Activated CD8-positive, alpha-beta memory T cell treated with anti-CD3 and anti-CD28 coated beads, Interleukin-2, amount 50 U/mL, for 24 hours (primary cell): Measurements from ENCODE around the gene ULK4.
A peak's percentile ranks its signal among the peaks of the same experiment; 100 is the strongest.
"Not testable (repeated sequence)": the region's sequence is repeated elsewhere in the genome, so short reads cannot be mapped to it uniquely, and the experiment has no call there.

Experiments
- DNase-seq: peaks from one replicate; pipeline ENCODE4 v3.0.0-alpha.2; 2020; ENCODE audit errors: extremely low read depth

The ULK4 gene

GRCh38 chr3:41960826-41961750 lies 815 bp downstream of the ULK4 start:
- peak; percentile 12 for DNase-seq

GRCh38 chr3:41956574-41956973 lies 5.3 kb downstream of the ULK4 start:
- DNase-seq, result no peak

- DNase-seq, result no peak
These were observed 6.7 kb downstream of the ULK4 start for GRCh38 chr3:41955192-41955591.

- no peak for DNase-seq
These were observed 18.5 kb downstream of the ULK4 start for GRCh38 chr3:41943311-41943843.

- no peak for DNase-seq
These were observed 21.5 kb downstream of the ULK4 start for GRCh38 chr3:41940393-41940792.

DNA sequence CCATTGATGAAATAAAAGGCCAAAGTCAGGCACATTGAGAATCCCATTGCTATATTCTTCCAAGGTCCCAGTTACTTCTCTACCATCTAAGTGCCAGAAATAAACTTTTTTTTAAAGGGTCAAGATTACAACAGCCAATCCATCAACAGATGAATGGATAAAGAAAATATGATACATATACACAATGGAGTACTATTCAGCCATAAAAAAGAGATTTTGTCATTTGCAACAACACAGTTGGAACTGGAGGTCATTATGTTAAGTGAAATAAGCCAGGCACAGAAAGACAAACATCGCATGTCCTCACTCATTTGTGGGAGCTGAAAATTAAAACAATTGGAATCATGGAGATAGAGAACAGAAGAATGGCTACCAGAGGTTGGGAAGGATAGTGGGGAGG lies 25.5 kb downstream of the ULK4 start:
- DNase-seq, result no peak

DNA sequence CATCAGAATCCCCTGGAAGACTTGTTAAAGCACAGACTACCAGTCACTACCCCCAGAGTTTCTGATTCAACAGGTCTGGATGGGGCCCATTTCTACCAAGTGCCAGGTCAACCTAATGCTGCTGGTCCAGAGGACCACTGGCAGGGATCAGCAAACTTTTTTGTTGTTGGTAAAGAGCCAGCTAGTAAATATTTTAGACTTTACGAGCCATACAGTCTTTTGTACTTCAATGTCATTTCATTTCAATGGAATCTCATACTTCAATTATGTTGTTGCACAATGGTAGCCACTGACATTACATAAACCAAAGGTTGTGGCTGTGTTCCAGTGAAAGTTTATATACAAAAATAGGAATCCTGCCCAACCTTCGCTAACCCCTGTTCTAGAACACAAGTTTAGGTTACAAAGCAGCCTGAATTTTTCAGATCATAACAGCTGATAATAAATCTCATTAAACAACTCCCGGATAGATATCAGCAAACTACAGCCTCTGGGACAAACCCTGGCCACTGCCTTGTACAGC lies 28.7 kb downstream of the ULK4 start:
- DNase-seq, result no peak

- no peak for DNase-seq
These were observed 29.4 kb downstream of the ULK4 start for GRCh38 chr3:41932464-41932863.

DNA sequence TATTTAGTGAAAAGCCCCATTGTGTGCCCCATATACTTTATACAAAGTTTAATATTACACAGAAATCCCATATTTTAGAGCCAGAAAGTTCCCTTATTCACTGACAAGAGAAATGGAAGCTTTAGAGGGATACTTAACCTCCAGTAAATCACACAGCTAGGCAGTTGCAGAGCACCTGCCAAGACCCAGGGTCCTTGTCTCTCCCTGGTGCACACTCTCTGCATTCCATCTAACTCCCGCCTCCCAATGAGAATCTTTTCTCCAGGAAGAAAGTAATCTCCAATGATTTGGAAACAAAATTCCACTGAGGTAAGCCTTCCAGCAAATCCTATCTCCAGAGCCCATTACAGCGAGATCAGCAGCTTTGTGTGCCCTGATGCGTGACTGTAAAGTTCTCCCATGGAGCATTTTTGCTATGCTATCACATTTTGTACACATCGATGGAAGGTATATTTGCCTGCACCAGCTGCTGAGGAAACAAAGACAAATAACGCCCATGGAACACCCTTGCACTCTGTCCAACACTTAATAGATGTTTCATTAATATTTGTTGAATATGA lies 41.4 kb downstream of the ULK4 start:
- no peak for DNase-seq

DNA sequence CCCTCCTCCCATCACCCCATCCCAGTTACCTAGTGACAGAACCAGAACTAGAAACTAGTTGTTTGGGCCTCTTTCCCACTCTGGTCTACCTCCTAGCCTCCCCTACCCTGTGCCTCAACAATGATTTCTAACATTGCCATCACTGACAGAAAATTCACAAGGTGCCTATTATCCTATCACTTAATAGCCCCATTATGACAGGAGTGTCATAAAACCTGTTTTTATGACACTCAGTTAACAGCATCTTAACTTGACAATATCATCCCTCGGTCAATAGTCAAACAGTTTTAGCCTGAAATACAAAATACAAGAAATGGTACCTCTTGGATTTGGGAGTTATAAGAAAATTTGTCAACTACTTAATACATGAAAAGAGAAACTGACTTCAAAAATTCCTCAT lies 46.5 kb downstream of the ULK4 start:
- DNase-seq, result no peak

DNA sequence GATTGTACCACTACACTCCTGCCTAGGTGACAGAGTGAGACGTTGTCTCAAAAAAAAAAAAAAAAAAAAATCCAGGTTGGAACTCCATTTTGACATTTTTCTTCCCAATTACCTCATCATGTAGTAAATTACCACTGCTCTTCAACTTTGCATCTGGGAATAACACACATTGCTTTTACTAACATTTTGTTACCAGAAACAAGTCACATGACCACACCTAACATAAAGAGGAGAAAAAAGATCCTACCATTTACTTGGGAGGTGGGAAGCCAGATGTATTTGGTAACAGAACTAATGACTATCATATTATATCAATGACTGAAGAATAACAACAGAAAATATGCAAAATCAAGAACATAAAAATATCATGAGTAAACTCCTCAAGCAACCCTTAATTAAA lies 49.6 kb downstream of the ULK4 start:
- DNase-seq, result no peak

GRCh38 chr3:41907330-41908073 lies 54.4 kb downstream of the ULK4 start:
- DNase-seq, result no peak

- DNase-seq, result no peak
These were observed 61.6 kb downstream of the ULK4 start for GRCh38 chr3:41900265-41900664.

- DNase-seq, result no peak
These were observed 63.3 kb downstream of the ULK4 start for GRCh38 chr3:41898631-41899030.

GRCh38 chr3:41893977-41894376 lies 67.9 kb downstream of the ULK4 start:
- no peak for DNase-seq

- DNase-seq, result no peak
These were observed 73.4 kb downstream of the ULK4 start for GRCh38 chr3:41888368-41889076.

DNA sequence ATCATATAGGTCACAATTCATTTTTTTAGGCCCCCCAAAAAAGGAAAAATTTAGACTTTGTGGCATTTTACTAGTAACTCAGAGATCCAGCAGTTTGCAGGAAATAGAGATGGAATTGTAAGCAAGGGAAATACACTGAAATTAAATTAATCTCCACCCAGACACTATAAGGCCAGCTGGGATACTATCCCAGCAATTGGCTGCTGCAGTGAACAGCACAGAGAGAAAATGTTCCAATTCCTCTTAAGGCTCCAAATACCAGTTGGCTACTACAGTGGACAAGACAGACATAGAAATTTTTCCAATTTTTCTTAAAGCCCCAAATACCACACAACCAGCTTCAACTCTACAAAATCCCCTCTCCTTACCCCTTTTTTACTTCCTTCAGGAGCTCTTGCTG lies 78.9 kb downstream of the ULK4 start:
- DNase-seq, result no peak

GRCh38 chr3:41881233-41881821 lies 80.6 kb downstream of the ULK4 start:
- DNase-seq, result no peak

DNA sequence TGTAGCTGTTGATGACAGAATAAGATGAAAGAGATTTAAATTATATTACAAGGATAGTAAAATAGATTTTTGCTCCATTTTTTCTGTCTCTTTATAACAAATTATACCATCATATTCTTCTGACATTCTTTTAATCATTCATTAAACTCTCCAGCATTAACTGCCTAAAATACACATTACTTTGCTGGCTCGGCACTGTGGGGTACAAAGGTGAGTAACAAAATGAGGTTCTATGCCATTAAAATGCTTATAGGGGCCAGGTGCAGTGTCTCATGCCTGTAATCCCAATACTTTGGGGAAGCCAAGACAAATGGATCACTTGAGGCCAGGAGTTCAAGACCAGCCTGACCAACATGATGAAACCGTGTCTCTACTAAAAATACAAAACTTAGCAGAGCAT lies 81.5 kb downstream of the ULK4 start:
- no peak for DNase-seq

DNA sequence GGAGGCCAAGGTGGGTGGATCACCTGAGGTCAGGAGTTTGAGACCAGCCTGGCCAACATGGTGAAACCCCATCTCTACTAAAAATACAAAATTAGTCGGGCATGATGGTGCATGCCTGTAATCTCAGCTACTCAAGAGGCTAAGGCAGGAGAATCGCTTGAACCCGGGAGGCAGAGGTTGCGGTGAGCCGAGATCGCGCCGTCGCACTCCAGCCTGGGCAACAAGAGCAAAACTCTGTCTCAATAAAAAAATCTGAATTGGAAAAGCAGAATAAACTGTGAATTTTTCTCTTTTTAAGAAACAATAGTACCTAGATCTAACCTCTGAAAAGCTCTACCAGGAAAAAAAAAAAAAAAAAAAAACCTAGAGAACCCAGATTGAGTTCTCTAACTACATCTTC lies 84.2 kb downstream of the ULK4 start:
- DNase-seq, result not testable (repeated sequence)

- no peak for DNase-seq
These were observed 87.9 kb downstream of the ULK4 start for GRCh38 chr3:41874022-41874421.
